GM21360 (cell line): Measurements from ENCODE around the gene NCKAP5.

ENCODE experiments used
- ATAC-seq: cut with Tn5 transposase; IDR thresholded peaks from one replicate; pipeline ENCODE4 v1.9.1; 2021; ENCODE audit warnings: mild to moderate bottlenecking, moderate library complexity; ENCODE audit not compliant: unreplicated experiment

NCKAP5 gene

DNA sequence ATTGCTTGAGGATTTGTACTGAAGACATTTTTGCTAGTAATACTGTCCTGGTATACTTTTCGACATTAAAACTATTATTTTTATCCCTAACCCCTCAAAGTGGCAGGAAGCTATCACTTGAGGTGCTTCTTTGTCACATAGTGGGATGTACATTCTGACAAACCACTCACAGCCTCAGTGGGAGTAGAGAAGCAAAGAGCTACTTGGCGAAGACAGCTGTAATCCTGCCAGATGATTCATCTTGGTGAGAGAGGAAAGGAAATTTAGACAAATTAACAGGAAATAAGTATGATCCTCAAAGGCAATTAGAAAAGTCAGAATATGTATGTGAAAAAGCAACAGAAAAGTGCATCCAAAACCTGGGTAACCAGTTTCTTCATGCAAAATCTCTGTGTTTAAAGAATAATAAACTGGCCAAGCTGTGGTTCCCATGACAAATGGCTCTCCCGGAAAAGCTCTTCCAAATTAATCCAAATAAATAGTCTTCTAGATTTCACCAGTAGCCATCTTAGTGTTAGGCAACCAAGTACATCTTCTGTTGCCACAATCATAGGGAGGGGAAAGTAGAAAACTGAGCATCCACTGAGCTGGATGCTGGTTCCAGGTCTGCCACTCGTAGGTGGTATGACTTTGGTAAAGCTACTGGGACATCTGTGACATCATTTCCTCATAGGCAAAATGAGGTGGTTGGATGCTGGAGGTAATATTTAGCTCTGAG is 590.3 kb downstream of the NCKAP5 start:
- ATAC-seq = no peak

DNA sequence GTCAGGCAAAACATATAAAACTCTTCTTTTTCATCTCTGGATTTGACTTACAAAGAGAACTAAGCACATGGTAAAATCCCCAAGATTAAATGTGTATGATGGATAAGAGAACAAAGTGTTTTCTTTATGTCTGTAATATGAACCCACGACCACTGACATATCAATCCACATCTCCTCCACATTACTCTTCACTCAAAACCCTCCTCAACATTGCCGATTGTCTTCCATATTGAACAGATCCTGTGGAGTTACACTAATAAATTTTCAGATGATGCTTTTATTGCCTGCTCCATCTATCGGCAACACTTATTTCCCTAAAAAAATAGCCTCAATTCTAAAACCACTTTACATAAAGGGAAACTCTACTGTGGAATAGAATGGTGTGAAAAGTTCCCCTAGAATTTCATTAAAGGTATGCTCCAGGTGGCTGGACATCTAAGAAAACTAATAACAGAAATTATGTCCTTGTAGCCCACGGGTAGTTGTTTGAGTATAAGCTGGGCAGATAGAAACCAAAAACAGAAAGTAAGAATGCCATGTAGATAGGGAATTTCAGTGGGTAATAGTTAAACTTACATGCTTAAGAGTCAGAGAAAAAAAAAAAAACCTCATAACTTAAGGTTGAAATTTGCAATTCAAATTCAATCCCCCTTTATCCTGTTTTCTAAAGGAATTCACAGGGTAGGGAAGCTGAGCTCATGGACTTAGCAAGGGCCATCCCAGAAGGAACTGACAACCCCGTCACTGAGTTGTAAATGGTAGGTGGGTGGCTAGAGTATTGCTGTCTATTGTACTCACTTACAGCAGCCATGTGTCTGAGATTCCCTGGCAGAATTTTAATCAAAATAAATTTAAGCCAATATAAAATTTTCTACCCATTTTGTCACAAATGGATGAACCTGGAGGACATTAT is 592.8 kb downstream of the NCKAP5 start:
- no peak for ATAC-seq

DNA sequence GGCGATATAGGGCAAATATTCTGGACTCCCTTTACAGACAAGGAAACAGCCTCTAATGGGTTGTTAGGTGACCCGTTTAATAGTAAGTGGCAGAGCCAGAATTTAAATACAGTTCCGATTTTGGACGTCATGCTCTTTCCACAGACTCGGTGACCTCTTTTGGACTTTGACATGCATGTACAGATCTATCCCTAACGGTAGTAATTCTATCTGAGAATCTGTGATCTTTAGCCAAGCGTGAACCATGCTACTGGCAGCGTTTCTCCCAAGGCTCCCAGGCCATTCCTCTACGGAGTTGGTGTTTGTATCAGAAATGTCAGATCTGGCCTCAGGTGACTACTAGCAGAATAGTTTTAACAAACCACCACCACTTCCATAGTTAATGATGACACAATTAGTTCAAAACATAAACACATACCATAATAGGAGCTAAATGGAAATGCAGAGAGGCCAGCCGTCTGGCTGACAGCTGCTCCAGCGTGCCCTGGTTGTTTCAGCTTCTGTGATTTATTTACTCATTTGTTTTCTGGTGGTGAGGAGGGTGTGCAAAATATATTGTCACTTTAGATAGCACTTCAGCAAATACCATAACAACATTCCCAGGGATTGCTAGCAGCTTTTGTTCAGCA is 593.7 kb downstream of the NCKAP5 start:
- no peak for ATAC-seq

DNA sequence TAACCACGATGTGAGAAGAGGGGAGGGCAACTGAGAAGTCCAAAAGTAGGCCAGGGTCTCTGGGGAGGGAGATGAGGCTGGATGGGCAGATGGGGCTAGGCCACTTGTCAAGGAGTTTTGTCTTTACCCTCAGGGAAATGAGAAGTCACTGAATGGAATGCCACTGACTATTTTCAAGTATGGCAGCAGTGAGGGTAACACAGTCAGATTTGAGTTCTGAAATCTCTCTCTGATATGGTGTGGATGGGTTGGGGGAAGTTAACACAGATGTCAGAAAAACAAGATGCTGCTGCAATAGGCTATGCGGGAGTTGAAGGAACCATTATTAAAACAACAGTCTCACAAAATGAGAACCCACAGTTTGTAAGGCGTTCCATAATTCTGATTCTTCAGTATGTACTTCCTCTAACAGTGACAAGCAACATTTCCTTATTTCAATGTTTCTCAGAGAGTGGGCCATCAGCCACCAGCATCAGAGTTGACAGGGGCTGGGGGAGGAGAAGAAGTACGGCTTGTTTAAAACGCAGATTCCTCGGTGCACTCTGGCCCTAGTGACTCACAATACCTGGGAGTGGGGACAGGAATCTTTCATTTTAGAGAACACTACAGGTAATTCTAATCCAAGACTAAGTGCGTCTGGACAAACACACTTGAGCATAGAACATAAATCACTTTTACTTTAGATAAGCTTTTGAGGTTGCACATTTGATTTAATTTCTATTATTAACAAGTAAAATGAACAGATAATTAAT is 596.8 kb downstream of the NCKAP5 start:
- no peak for ATAC-seq

DNA sequence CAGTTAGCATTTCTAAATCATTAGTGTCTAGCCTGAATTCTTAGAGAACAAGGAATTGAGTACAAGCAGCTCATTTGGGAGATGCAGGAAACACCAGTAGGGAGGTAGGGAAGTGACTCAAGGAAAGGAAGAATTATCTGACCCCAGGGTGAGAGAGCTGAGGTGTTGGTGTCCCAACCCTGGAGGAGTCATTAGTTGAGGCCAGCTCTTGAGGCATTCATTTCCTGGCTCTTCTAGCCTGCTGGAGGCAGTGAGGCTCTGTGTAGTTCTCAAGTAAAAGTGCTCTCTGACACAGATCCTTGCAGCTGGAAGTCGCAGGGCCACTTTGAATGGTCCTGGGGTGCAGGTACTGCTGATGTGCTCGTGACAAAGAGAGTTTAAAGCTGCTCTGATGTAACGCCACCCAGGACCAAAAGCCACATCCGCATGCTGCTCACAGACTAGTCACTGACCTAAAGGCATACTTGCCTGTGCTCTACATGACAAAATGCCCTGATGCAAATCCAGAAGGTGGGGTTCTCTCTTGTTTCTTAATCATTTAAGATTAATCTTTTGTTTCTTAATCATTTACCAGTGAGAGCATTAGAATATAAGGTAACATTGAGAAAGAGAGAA is 598.8 kb downstream of the NCKAP5 start:
- ATAC-seq = no peak

DNA sequence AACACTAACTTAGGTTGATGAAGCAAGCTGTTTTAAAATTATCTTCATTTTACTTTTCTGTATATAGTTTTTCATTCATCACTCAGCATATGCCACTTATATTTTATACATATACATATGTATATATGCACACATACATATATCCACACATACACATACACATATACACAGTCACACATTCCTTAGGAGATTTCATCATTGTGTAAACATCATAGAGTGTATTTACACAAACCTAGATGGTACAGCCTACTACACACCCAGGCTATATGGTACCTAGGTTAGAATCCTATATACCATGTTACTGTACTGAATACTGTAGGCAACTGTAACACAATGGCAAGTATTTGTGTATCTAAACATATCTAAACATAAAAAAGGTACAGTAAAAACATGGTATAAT is 602.8 kb downstream of the NCKAP5 start:
- no peak for ATAC-seq

DNA sequence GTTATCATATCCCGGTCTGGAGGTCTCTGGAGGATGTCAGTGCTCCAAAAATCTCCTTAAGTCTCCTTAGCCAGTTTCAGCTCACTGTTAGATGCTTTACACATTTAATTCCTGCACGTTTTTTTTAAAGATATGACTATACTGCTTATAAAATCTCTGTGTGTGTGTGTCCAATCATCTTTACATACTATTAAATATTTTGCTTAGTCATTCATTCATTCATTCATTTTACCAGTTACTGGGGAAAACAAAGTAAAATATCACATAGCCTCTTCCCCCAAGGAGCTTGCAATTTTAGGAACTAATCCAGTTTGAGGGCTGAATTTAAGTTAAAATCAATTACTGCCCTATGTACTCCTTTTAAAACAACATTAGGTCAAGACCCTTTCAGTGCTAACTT is 605.1 kb downstream of the NCKAP5 start:
- no peak for ATAC-seq

DNA sequence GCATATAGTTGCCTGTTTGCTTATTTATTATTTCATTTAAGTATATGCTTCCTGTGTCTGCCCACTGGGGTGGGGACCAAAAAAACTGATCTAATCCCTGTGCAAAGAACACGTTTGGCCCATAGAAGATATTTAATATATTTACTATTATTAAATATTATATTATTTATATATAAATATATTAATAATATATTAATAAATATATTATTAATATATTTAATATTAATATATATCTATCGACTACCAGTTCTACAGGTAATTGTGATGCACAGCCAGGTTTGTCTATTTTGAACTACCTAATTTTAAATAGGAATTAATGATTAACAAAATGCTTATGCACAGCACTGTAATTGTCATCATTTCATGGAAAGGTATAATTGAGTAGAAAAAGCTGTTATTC is 609.4 kb downstream of the NCKAP5 start:
- ATAC-seq = no peak

DNA sequence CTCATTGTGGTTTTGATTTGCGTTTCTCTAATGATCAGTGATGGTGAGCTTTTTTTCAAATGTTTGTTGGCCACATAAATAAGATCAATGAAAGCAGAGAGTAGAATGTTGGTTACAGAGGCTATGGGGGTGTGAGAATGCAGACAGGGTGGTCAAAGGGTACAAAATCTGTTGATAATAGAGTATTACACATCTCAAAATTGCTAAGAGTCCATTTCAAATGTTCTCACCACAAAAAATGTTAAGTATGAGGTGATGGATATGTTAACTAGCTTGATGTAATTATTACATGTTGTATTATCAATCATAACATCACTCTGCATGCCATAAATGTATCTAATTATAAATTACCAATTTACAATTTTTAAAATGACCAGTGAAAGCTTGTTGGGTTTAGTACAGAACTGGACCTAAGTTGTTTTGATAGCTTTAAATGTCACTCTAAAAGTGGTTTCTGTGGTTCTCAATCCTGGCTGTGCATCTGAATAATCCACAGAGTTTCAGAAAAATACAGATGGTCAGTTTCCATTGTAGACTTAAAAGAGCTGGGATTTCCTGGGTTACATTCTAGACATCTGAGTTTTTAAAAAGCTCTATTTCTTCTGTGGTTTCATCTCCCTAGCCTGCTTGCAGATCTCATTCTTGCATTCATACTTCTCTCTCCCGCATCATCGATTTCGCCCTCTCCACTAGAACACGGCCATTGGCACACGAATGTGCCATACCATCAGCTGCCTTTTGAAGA is 612.2 kb downstream of the NCKAP5 start:
- ATAC-seq = no peak

DNA sequence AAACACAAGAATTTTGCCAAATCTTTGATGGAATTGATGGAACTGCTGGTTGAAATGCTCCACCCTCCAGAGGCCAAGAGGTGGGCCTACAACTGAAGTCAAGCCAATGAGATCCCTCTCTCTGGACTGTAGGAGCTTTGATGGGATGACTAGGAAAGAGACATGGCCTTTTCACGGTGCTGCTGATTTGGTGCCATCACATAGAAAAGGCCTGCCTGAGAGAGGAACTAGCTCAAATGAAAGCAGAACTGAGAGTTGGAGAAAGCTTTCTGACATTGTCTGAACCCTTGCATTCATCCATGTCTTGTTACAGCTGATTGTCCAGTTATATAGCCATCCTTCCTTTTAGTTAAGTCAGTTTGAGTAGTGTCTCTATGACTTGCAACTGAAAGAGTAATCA is 614.5 kb downstream of the NCKAP5 start:
- peak; percentile 82 for ATAC-seq

DNA sequence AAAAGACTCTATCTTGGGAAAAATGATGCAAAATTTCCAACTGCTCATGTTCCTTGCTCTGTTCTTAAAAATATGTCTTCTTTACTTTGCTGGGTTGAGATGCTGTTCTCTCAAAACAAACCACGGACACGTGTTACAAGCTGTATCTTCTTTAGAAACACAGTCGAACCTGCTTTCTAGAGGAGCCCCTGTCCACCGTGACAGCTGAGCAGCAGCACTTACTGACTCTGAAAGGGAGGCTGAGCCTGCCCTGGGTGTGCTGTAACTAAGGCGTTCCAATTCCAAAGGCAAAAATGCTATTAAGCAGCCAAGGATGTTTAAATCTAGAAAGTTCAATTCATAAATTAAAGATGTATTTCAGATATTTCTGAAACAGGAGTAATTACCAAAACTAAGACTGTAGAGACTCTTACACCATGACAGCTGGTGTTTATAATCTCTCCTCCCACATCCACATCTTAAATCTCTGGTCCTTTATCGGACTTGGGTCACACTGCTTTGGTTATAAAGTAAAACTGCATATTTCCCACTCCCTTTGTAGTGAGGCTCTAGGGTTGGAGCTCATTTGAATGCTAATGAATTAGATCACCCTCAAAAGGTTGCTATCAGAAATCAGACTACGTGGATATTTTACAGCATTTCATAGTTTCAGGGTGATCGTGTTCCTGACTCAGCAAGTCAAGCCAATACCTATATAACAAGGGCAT is 617.1 kb downstream of the NCKAP5 start:
- ATAC-seq = no peak

DNA sequence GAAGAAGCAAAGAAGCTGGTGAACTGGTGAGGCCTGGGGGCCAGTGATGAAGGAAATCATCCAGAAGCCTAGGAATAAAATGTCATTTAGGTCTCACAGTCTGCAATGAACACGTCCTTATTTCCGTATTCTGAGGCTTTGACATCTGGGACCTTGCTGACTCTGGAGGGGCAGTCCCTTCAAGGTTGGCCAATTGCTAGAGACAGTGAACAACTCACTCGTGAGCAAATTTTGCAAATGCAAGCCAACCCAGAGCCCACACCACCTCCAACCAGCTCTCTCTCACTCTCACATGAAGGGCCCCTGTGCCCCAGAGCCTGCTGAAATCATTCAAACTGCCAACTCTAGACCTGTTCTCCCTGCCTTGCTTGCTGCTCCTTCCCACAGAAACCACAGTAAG is 619.2 kb downstream of the NCKAP5 start:
- ATAC-seq = no peak

DNA sequence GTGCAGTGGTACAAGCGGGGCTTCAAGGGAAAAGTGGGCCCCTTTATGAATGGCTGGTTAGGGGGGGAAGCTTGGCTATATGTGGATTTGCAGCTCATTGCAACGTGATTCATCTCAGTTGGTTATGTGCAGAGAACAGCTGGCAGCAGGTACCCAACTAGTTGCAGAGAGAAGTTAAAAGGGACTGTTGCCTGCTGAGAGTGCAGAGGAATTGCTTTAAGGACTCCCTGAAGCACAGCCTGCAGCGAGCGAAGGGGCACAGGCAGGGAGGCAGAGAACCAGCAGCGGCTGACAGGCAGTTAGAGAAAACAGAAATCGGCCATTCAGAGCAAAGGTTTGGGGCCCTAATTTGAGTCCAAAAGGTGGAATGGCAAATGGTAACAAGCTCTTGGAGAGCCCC is 620.1 kb downstream of the NCKAP5 start:
- no peak for ATAC-seq

DNA sequence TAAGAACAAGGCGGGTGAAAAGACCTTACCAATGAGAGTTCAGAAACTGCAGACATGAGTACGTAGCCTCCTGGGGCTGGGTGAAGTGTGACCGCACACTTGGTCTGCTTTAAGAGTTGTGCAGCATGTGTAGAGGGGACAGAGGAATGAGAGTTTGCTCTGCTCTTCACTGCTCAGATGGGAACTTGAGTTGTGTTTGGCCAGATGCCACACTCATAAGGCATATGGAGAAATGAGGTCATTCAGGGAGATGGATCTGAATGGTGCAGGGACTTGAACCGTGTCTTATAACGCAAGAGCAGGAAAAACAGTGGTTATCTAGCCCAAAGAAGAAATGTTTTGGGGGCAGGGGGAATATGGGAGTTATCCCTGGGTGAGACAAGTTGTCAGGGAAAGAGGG is 624.4 kb downstream of the NCKAP5 start:
- ATAC-seq = no peak

DNA sequence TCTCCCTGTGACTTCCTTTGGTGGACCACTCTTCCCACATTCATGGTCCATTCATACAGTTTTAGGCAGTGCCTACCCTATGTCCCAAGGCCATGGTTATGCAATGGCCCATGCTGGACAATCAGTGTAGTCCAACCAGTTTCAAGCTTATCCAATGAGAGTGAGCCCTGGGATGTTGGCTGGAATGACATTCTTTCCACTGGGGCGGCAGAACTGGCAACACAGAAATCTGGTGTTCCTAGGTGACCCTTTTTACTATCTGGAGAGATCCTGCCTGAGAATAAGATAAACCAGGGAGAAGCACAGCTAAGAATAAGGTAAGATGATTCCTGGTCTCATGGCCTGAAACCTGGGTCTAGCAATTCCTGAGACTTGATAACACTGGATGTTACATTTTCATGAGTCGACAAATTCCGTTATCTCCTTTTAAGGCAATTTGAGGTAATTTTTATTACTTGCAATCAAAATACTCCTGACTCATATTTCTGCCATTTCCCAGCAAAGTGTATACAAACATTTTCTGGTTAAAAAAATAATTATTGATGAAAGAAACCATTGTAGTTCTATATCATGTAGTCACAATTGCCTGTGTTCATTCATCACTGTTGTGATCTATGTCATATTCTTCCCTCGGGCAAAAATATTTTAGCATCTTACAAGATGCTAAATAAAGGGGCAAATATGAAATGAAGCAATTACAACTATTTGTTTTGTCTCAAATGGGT is 626.8 kb downstream of the NCKAP5 start:
- no peak for ATAC-seq

DNA sequence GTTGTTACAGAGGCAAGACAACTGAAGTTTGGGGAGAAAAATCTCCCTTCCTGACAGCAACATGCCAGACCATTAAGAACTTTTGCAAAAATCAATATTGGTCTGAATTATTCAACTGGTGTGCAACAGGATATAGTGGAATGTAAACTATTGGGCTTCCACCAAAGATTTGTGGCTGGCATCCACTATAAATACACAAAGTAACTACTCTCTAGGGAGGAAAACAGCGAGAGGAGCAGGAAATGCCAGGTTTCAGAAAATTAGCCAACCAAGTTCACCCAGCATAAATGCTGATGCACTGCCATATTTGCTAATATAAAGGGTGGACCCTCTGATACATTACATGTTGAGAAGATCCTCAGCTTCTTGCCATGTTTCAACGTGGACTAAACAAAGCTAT is 630.6 kb downstream of the NCKAP5 start:
- no peak for ATAC-seq

DNA sequence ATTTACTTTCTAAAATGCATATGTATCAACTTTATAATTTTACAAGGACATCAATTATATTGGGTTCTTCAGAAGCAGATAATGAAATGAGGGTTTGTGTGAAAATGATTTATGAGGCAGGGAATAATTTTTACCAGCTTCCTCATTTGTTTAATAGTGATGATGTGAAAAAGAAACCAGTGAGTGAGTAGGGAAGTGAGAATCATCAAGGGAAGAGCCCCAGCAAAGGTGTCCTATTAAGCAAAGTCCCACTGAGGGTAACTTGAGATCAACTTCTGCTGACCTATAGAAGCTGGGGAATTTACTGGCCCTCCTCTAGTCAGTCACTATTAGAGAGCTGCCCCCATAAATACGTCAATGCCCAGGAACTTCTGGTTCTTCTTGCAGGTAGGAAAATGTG is 631.5 kb downstream of the NCKAP5 start:
- peak; percentile 63 for ATAC-seq

DNA sequence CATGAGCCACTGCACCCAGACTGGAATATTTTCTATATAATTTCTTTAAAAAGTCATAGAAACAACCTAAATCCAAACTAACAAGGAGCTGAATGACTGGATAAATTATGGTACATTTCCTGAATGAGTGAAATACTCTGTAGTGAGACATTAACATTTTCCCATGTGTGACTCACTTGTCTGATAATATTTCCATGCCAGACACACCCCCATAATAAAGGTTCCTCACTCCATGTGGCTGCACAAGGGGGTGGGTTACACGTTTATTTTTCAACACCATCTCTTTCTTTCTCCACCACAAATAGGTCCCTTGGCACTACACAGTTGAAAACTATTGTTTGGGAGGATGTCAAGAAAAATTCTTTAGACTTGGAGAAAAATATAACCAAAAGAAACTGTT is 632.0 kb downstream of the NCKAP5 start:
- no peak for ATAC-seq

DNA sequence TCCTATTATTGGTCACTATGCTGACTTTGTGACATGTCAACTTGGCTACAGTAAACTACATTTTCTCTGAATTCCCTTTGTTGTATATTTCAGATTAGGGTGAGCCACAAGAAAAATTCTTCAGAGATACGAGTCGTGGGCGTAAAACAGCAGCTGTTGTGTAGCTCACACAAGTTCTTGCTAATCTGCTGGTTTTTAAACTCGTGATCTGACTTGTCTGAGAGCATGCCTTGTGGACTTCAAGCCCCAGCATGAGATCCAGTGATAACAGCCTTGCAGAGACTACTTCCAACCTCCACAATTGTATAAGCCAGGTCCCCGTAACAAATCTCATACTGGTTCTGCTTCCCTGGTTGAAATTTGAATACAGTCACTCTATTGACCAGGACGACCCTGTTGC is 638.5 kb downstream of the NCKAP5 start:
- ATAC-seq = no peak
